Breast epithelium (tissue), 3 donors: Measurements from ENCODE around the gene HHATL.

Experiments
- POLR2A ChIP-seq: fragments of 450-650 bp; IDR thresholded peaks from one replicate; pipeline ENCODE4 v1.6.1; 2016; ENCODE audit warnings: antibody characterized with exemption, mild to moderate bottlenecking, moderate library complexity
- TF ChIP-seq, protein P1 (sequence below), 3 donors: fragments of 450-650 bp; IDR thresholded peaks; one replicate each; pipeline ENCODE4 v1.5.1; 2016 to 2017; ENCODE audit warnings: antibody characterized with exemption in 3 of 3, mild to moderate bottlenecking in 3 of 3, moderate library complexity in 3 of 3

DNA sequence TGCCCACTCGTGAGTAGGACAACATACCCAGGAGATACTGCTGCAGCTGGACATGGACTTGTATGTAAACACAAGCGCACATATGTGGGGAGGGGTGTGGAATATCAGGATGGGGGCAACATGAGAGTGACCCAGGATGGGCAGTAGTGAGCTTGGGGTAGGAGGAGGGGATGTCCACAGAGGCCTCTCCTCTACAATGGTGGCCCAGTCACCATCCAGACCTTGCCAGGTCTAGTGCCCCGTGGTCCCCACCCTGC, 49.4 kb downstream of the HHATL start:
- TF ChIP-seq POLR2A, result no peak
- TF ChIP-seq, protein P1, sequence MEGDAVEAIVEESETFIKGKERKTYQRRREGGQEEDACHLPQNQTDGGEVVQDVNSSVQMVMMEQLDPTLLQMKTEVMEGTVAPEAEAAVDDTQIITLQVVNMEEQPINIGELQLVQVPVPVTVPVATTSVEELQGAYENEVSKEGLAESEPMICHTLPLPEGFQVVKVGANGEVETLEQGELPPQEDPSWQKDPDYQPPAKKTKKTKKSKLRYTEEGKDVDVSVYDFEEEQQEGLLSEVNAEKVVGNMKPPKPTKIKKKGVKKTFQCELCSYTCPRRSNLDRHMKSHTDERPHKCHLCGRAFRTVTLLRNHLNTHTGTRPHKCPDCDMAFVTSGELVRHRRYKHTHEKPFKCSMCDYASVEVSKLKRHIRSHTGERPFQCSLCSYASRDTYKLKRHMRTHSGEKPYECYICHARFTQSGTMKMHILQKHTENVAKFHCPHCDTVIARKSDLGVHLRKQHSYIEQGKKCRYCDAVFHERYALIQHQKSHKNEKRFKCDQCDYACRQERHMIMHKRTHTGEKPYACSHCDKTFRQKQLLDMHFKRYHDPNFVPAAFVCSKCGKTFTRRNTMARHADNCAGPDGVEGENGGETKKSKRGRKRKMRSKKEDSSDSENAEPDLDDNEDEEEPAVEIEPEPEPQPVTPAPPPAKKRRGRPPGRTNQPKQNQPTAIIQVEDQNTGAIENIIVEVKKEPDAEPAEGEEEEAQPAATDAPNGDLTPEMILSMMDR (IDR thresholded peaks at IDR 0.05), result no peak
